ENCODE measurements around the gene HUNK. TPM values are rescaled to one million over a fixed set of nuclear protein-coding genes. Genes with fewer than 3 reads are reported as not detected.

The HUNK gene
- total and polyA plus RNA-seq, 7 donors: 0.71 to 2.6 (median 1.5) TPM

DNA sequence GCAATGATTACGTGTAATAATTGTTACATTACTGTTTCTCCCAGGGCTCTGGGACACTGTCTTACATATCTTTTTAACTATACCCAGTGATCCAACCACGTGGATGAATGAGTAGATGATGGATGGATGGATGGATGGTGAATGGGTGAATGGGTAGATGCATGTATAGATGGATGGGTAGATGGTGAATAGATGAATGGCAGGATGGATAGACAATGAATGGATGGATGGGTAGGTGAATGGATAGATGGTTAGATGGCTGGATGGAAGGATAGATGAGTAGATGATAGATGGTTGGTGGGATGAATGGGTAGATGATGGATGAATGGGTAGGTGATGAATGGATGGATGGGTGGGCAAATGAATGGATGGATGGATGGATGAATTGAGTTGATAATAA, 135.9 kb downstream of the HUNK start:
- 78 to 82% methylated on average over 2 of the region's 2 CpGs for WGBS, 2 donors
- intact Hi-C loops (cut with DNase I): no loop called here
- no peaks in the 10 kb centered on the region for H3K27me3 ChIP-seq
- H3K4me3 ChIP-seq: no peak overlapping the region
- TF ChIP-seq EP300 (IDR thresholded peaks at IDR 0.05) (no peak), POLR2A (IDR thresholded peaks at IDR 0.05) (no peak), POLR2AphosphoS5 (IDR thresholded peaks at IDR 0.05) (no peak)
- TF ChIP-seq, protein P1, sequence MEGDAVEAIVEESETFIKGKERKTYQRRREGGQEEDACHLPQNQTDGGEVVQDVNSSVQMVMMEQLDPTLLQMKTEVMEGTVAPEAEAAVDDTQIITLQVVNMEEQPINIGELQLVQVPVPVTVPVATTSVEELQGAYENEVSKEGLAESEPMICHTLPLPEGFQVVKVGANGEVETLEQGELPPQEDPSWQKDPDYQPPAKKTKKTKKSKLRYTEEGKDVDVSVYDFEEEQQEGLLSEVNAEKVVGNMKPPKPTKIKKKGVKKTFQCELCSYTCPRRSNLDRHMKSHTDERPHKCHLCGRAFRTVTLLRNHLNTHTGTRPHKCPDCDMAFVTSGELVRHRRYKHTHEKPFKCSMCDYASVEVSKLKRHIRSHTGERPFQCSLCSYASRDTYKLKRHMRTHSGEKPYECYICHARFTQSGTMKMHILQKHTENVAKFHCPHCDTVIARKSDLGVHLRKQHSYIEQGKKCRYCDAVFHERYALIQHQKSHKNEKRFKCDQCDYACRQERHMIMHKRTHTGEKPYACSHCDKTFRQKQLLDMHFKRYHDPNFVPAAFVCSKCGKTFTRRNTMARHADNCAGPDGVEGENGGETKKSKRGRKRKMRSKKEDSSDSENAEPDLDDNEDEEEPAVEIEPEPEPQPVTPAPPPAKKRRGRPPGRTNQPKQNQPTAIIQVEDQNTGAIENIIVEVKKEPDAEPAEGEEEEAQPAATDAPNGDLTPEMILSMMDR (IDR thresholded peaks at IDR 0.05): no peak
- no peaks in the 10 kb centered on the region for H3K36me3 ChIP-seq
- no peak overlapping the region for H3K27ac ChIP-seq
- no peaks in the 10 kb centered on the region for H3K4me1 ChIP-seq
- no peak for DNase-seq
- no peaks in the 10 kb centered on the region for H3K9me3 ChIP-seq

DNA sequence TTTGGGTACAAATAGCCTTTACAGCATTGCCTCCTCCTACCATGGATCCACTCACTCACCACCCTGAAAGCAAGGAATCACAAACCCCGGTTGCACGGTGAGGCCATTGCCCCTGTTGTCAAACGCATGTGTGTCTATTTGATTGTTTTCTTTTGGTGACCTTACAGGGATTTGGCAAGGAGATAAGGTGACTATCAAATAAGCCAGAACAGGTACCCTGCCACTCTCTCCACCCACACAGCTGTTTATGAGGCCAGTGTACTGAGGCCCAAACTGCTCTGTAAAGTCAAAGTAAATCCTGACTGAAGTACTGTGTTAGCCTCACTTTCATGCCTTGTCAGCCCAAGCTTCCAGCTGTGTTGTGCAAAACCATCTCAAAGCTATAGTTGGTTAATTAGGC, 136.4 kb downstream of the HUNK start:
- Histone ChIP-seq H3K36me3 (no peaks in the 10 kb centered on the region), H3K27ac (no peak overlapping the region), H3K9me3 (no peaks in the 10 kb centered on the region), H3K27me3 (no peaks in the 10 kb centered on the region), H3K4me1 (no peaks in the 10 kb centered on the region), H3K4me3 (no peak overlapping the region)
- TF ChIP-seq POLR2A (IDR thresholded peaks at IDR 0.05): no peak
- TF ChIP-seq EP300 (IDR thresholded peaks at IDR 0.05): no peak
- TF ChIP-seq, protein P1 (IDR thresholded peaks at IDR 0.05): no peak
- TF ChIP-seq POLR2AphosphoS5 (IDR thresholded peaks at IDR 0.05): no peak
- WGBS, 2 donors: 74 to 88% methylated on average over 3 of the region's 3 CpGs
- intact Hi-C loops (cut with DNase I): no loop called here
- DNase-seq: no peak

DNA sequence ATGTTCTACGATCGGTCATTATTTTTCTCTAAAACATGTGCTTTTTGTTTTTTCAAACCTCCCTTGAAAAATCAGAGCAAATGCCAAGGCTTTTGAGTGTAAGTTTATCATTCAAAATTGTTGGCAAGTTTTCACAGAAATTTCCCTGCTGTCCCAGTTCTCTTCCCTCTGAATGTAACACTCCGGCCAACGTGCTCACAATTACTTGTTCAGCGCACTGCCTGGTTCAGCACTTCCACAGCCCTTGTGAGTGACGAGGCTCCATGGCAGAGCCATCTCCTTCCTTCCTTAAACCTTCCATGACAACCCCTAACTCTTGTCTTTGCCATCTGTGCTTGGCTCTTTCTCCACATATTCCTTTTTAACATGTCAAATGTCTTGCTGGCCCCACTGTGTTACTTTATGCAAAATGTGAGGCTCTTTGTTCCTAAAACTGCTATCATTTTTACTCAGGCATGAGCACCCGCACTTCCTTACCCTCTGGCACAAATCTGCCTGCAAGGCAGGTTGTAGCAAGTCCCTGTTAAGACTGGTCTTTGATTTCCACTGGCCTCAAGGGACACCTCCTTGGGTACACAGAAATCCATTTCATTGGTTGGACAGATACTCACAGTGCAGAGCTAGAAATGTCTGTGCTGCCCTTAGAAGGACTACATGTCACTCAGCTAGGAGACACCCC, 142.8 kb downstream of the HUNK start:
- H3K4me1 ChIP-seq: no peaks in the 10 kb centered on the region
- DNase-seq: no peak
- TF ChIP-seq EP300 (IDR thresholded peaks at IDR 0.05) (no peak), POLR2A (IDR thresholded peaks at IDR 0.05) (no peak), POLR2AphosphoS5 (IDR thresholded peaks at IDR 0.05) (no peak)
- TF ChIP-seq, protein P1 (IDR thresholded peaks at IDR 0.05): no peak
- WGBS, 2 donors: 73% methylated on average over 7 of the region's 7 CpGs
- H3K4me3 ChIP-seq: no peak overlapping the region
- no peak overlapping the region for H3K27ac ChIP-seq
- intact Hi-C loops (cut with DNase I): no loop called here
- no peaks in the 10 kb centered on the region for H3K36me3 ChIP-seq
- H3K27me3 ChIP-seq: no peaks in the 10 kb centered on the region
- H3K9me3 ChIP-seq: no peaks in the 10 kb centered on the region

DNA sequence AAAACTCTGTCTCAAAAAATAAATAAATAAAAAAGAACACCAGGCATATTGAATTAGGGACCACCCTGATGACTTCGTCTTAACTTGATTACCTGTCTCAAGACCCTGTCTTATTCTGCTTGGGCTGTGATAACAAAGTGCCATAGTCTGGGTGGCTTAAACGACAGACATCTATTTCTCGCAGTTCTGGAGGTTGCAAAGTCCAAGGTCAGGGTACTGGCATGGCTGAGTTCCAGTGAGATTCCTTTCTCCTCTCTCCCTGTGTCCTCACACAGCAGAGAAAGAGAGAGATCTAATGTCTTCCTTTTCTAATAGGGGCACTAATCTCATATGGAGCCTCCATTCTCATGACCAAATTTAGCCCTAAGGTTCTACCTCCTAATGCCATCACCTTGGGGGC, 145.6 kb downstream of the HUNK start:
- no peak overlapping the region for H3K27ac ChIP-seq
- H3K4me1 ChIP-seq: peaks cover 0 to 12% (median 2%) of the 10 kb centered on the region in 4 donors
- intact Hi-C loops (cut with DNase I): no loop called here
- DNase-seq: no peak
- no peaks in the 10 kb centered on the region for H3K36me3 ChIP-seq
- TF ChIP-seq POLR2A (IDR thresholded peaks at IDR 0.05) (no peak), POLR2AphosphoS5 (IDR thresholded peaks at IDR 0.05) (no peak), EP300 (IDR thresholded peaks at IDR 0.05) (no peak)
- TF ChIP-seq, protein P1 (IDR thresholded peaks at IDR 0.05): no peak
- no peaks in the 10 kb centered on the region for H3K9me3 ChIP-seq
- H3K4me3 ChIP-seq: no peak overlapping the region
- H3K27me3 ChIP-seq: no peaks in the 10 kb centered on the region
- 69 to 85% methylated on average over 3 of the region's 3 CpGs for WGBS, 2 donors

DNA sequence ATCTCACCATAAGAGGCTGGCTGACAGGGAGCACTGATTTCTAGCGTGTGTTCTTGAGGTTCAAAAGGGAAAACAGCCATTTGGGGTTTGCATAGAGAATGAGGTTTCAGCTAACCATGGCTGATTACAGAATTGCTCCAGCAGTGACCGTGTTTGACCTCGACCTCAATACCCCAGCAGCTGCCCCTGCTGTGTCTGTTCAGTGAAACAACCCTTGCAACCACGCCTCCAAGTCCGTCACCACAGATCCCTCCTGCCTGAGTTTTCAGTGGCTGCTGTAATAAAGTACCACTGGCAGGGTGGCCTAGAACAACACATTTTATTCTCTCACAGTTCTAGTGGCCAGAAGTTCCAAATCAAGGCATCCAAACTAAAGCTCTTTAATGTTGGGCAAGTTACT, 147.7 kb downstream of the HUNK start:
- peaks cover 0 to 12% (median 2%) of the 10 kb centered on the region in 4 donors for H3K4me1 ChIP-seq
- intact Hi-C loops (cut with DNase I): no loop called here
- H3K36me3 ChIP-seq: no peaks in the 10 kb centered on the region
- WGBS, 2 donors: 33 to 62% methylated on average over 5 of the region's 5 CpGs
- no peak for DNase-seq
- H3K27me3 ChIP-seq: no peaks in the 10 kb centered on the region
- TF ChIP-seq, protein P1 (IDR thresholded peaks at IDR 0.05): no peak
- no peak for TF ChIP-seq POLR2AphosphoS5 (IDR thresholded peaks at IDR 0.05)
- no peak for TF ChIP-seq POLR2A (IDR thresholded peaks at IDR 0.05)
- TF ChIP-seq EP300 (IDR thresholded peaks at IDR 0.05): no peak
- no peaks in the 10 kb centered on the region for H3K9me3 ChIP-seq
- H3K4me3 ChIP-seq: no peak overlapping the region
- no peak overlapping the region for H3K27ac ChIP-seq

Measured in sigmoid colon (tissue), 7 donors.